GM21717 (cell line): ENCODE measurements around the gene UGT1A7.
"Not testable (repeated sequence)": the region's sequence is repeated elsewhere in the genome, so short reads cannot be mapped to it uniquely, and the experiment has no call there.

Experiments
- ATAC-seq: cut with Tn5 transposase; IDR thresholded peaks from one replicate; pipeline ENCODE4 v1.9.1; 2021; ENCODE audit warnings: mild to moderate bottlenecking, moderate library complexity; ENCODE audit not compliant: unreplicated experiment

Gene UGT1A7

GRCh38 chr2:233679196-233679595 lies 2.5 kb upstream of the UGT1A7 start:
- no peak for ATAC-seq

- no peak for ATAC-seq
Measured at GRCh38 chr2:233680361-233681045, 1.2 kb upstream of the UGT1A7 start.

- no peak for ATAC-seq
Measured at GRCh38 chr2:233684640-233685039, 2.9 kb downstream of the UGT1A7 start.

- ATAC-seq: no peak
Measured at GRCh38 chr2:233686928-233687327, 5.2 kb downstream of the UGT1A7 start.

- ATAC-seq: no peak
Measured at GRCh38 chr2:233688341-233688740, 6.6 kb downstream of the UGT1A7 start.

GRCh38 chr2:233689031-233689430 lies 7.3 kb downstream of the UGT1A7 start:
- ATAC-seq: no peak

GRCh38 chr2:233689501-233689900 lies 7.8 kb downstream of the UGT1A7 start:
- ATAC-seq: no peak

- no peak for ATAC-seq
Measured at GRCh38 chr2:233690444-233690843, 8.7 kb downstream of the UGT1A7 start.

- ATAC-seq: no peak
Measured at GRCh38 chr2:233691443-233692433, 10.0 kb downstream of the UGT1A7 start.

GRCh38 chr2:233692648-233693047 lies 10.9 kb downstream of the UGT1A7 start, which contains the start of gene UGT1A6:
Gene UGT1A6 (plus strand): TSS chr2:233692890. CDS start chr2:233693005, 115 bp downstream.
- ATAC-seq: no peak

- ATAC-seq: no peak
Measured at GRCh38 chr2:233693963-233694362, 12.3 kb downstream of the UGT1A7 start.

- ATAC-seq: no peak
Measured at GRCh38 chr2:233698740-233699139, 17.0 kb downstream of the UGT1A7 start.

GRCh38 chr2:233699424-233700027 lies 17.8 kb downstream of the UGT1A7 start:
- ATAC-seq: no peak

- no peak for ATAC-seq
Measured at GRCh38 chr2:233700028-233700635, 18.4 kb downstream of the UGT1A7 start.

GRCh38 chr2:233700842-233701241 lies 19.1 kb downstream of the UGT1A7 start:
- ATAC-seq: not testable (repeated sequence)

GRCh38 chr2:233702238-233702637 lies 20.5 kb downstream of the UGT1A7 start:
- no peak for ATAC-seq

- ATAC-seq: no peak
Measured at GRCh38 chr2:233705911-233706506, 24.3 kb downstream of the UGT1A7 start.

GRCh38 chr2:233706720-233707119 lies 25.0 kb downstream of the UGT1A7 start:
- ATAC-seq: no peak

- no peak for ATAC-seq
Measured at GRCh38 chr2:233707940-233708644, 26.4 kb downstream of the UGT1A7 start.

GRCh38 chr2:233708942-233709341 lies 27.2 kb downstream of the UGT1A7 start:
- ATAC-seq: no peak
